GM19324 (cell line): ENCODE data around the gene SLC35E3.
"Not testable (repeated sequence)": the region's sequence is repeated elsewhere in the genome, so short reads cannot be mapped to it uniquely, and the experiment has no call there.

Experiments used
- ATAC-seq: cut with Tn5 transposase; IDR thresholded peaks from one replicate; pipeline ENCODE4 v1.9.1; 2021; ENCODE audit warnings: mild to moderate bottlenecking, moderate library complexity; ENCODE audit not compliant: unreplicated experiment, low FRiP score

The SLC35E3 gene

DNA sequence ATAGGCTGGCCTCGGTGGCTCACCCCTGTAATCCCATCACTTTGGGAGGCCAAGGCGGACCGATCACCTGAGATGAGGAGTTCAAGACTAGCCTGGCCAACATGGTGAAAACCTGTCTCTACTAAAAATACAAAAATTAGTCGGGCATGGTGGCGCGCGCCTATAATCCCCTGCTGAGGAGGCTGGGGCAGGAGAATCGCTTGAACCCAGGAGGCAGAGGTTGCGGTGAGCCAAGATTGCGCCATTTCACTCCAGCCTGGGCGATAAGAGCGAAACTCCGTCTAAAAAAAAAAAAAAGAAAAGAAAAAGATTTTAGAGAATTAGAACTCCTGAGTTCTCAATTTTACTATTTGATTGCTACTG, 64.0 kb downstream of the SLC35E3 start:
- ATAC-seq = not testable (repeated sequence)

- ATAC-seq = not testable (repeated sequence)
Measured at GRCh38 chr12:68811573-68811972, 65.6 kb downstream of the SLC35E3 start.

- no peak for ATAC-seq
Measured at GRCh38 chr12:68812553-68813241, 66.7 kb downstream of the SLC35E3 start.

- ATAC-seq = no peak
Measured at GRCh38 chr12:68813242-68813593, 67.2 kb downstream of the SLC35E3 start.

GRCh38 chr12:68814490-68815231, 68.7 kb downstream of the SLC35E3 start:
- ATAC-seq = no peak

DNA sequence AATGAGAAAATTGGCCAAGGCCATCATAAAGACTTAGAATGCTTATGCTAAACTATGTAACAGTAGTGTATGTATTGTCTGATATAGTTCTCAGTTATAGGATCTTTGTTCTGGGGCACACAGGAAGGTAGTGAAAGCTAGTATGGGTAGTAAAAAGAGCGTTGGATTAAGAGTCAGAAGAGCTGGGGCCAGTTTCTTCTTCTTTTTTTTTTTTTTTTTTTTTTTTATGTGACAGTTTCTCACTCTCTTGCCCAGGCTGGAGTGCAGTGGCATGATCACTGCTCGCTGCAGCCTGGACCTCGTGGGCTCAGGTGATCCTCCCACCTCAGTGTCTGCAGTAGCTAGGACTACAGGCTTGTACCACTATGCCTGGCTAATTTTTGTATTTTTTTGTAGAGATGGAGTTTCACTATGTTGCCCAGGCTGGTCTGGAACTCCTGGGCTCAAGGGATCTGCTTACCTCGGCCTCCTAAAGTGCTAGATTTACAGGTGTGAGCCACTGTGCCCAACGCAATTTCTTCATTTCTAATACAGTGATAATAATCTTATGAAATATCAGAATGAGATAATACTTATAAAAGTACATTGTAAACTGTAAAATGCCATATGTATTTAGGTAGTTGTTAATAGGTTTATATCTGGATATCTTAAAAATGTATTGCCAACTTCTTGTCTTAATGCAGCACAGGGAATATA, 69.4 kb downstream of the SLC35E3 start:
- ATAC-seq = no peak

DNA sequence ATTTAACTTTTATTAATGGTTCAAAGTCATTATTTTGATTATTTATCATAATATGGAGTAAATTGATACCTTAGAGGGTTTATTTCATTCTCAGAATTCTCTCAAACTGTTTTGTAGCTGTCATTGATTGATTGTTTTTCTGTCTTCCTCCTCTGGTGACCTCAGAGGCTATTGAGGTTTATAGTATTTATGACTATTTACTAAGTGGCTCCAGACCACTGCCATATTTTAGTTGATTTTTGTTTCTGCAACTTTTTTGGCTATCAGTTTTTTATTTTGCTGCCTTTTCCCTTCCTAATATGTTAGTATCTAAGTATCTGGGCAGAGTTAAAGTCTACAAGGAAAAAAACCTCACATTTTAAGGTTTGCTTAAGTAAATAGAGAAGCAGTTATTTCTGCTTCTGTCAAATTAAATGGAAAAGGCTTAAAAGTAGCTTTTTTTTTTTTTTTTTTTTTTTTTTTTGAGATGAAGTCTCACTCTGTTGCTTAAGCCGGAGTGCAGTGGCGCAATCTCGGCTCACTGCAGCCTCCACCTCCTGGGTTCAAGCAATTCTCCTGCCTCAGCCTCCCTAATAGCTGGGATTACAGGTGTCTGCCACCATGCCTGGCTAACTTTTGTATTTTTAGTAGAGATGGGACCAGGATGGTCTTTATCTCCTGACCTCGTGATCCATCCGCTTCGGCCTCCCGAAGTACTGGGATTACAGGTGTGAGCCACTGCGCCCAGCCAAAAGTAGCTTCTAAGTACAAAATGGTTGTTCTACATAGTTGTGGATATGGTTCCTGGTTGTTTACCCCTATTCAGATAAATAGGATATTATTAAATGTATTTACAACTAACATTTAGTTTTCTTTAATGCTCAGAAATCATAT, 70.2 kb downstream of the SLC35E3 start:
- ATAC-seq = no peak

DNA sequence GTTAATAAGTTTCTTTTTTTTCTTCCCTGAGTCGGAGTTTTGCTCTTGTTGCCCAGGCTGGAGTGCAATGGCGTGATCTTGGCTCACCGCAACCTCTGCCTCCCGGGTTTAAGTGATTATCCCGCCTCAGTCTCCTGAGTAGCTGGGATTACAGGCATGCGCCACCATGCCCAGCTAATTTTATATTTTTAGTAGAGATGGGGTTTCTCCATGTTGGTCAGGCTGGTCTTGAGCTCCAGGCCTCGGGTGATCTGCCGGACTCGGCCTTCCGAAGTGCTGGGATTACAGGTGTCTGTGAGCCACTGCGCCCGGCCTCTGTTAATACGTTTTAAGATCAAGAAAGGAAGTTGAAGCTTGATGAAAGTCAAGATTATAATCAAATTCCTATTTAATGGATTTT, 73.5 kb downstream of the SLC35E3 start:
- not testable (repeated sequence) for ATAC-seq

DNA sequence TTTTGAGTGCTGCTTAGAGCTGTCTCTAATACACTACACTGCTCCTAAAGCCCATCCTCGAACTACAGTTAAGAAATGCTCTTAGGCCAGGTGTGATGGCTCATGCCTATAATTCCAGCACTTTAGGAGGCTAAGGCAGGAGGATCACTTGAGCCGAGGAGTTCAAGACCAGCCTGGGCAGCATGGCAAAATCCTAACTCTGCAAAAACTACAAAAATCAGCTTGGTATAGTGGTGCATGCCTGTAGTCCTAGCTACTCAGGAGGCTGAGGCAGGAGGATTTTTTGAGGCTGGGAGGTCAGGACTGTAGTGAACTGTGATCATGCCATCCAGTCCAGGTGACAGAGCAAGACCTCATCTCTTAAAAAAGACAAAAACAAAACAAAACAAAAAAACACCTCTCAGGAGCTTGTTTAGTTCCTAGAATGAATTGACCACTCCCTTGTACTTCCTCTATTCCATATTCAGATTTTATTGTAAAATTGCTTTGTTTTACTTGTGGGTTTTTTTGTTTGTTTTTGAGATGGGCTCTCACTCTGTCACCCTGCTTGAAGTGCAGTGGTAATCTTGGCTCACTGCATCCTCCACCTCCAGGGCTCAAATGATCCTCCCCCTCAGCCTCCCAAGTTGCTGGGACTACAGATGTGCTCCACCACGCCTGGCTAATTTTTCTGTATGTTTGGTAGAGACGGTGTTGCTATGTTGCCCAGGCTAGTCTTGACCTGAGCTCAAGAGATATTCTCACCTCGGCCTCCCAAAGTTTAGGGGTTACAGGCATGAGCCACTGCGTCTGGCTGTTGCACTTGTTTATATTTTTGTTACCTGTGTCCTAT, 75.6 kb downstream of the SLC35E3 start:
- no peak for ATAC-seq

DNA sequence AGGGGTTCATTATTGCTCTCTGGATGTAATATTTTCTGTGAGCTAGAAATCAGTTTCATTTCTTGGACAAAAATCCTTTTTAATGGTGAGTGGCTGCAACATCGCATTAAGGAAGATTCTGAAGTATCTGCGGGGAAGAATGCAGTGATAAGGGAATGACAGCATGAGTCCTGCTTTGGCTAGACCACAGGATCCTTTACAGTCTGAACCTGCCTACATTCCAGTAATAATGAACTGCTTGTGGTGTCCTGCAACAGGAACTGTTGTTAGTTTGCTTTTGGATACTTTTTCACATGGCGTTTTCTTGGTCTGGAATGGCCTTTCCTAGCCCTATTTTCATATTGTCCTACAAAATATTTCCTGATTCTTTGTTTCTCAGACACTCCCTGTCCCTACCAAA, 77.7 kb downstream of the SLC35E3 start:
- ATAC-seq = no peak

GRCh38 chr12:68824131-68824530, 78.2 kb downstream of the SLC35E3 start:
- ATAC-seq = no peak

DNA sequence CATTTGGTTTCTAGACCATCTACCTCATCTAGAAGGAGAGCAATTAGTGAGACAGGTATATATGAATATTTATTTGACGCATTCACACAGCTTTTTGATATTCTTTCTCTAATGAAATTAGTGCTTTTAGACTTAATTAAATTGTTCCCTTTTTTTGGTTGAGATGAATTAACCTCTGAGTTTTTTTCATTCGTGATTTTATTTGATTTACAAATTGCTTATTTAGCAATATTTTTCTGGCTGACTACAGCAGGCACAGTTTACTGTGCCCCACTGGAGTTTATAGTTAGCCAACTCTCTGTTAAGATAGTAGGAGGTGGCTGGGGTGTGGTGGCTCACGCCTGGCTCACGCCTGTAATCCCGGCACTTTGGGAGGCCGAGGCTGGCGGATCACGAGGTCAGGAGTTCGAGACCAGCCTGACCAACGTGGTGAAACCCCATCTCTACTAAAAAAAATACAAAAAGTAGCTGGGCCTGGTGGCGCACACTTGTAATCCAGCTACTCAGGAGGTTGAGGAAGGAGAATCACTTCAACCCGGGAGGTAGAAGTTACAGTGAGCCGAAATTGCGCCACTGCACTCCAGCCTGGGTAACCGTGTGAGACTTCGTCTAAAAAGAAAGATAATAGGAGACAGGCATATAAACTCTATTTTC, 78.7 kb downstream of the SLC35E3 start:
- ATAC-seq = no peak

- ATAC-seq = no peak
Measured at GRCh38 chr12:68825569-68826217, 79.7 kb downstream of the SLC35E3 start.

- no peak for ATAC-seq
Measured at GRCh38 chr12:68827895-68828671, 82.1 kb downstream of the SLC35E3 start.

GRCh38 chr12:68828672-68829068, 82.7 kb downstream of the SLC35E3 start:
- ATAC-seq = no peak
